ENCODE measurements around the gene UBE3C.
"Not testable (repeated sequence)": the region's sequence is repeated elsewhere in the genome, so short reads cannot be mapped to it uniquely, and the experiment has no call there.

The UBE3C gene

DNA sequence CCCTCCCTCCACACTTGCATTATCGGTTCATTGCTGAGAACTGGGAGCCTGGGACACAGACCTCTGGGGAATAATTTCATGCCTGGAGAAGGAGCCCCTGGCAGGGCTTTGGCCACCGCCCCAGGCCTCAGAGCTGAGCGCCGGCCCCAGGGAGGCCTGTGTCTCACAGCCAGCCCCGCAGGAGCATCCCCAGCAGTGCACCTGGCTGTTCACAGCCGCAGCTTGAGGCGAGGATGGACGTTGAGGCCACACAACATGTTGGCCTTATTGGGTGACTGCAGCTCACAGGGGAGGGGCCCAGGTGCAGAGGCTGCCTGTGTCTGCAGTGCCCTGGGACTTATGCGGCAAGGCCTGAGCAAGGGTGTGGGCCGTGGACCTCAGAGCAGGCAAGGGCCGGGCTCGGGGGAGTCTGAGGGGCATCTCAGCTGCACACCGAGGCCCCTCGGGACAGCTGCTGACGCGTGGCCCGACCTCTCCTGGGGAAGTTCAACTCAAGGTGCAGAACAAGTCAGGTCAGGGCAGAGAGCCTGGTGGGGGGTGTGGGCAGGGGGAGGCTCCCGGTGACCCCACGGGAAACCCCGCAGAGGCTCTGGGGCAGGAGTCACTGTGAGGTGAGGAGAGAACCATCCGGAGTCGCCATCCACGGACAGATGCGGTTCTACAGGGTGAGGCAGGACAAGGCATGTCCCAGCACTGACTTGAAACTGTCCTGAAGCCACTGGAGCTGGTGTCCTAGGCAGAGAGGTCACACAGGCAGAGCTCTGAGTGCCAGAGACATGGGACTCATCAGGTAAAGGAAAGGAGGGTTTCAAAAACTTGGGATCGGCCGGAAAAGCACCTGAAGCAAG lies 13.1 kb upstream of the UBE3C start:
- Histone ChIP-seq H3K4me3 (ENCODE audit: low read depth, low read length) (no peak overlapping the region), H3K27me3 (replicated peaks) (no peaks in the 10 kb centered on the region), H3K27ac (no peak overlapping the region), H3K36me3 (replicated peaks) (no peaks in the 10 kb centered on the region)
- no peak for TF ChIP-seq CTCF (IDR thresholded peaks at IDR 0.05; ENCODE audit: low read depth, low read length, missing control alignments)
- DNase-seq, result no peak
- in situ Hi-C loops (cut with HindIII; ENCODE audit: low pct_ligation_motif_present, low sequenced_read_pairs), result no loop called here

- DNase-seq, result no peak
- TF ChIP-seq CTCF (IDR thresholded peaks at IDR 0.05; ENCODE audit: low read depth, low read length, missing control alignments), result no peak
- in situ Hi-C loops (cut with HindIII; ENCODE audit: low pct_ligation_motif_present, low sequenced_read_pairs), result no loop called here
- Histone ChIP-seq H3K36me3 (replicated peaks) (no peaks in the 10 kb centered on the region), H3K27ac (no peak overlapping the region), H3K27me3 (replicated peaks) (no peaks in the 10 kb centered on the region), H3K4me3 (ENCODE audit: low read depth, low read length) (no peak overlapping the region)
These were observed 11.8 kb upstream of the UBE3C start for GRCh38 chr7:157126921-157127320.

GRCh38 chr7:157129200-157129599 lies 9.5 kb upstream of the UBE3C start:
- no peaks in the 10 kb centered on the region for H3K27me3 ChIP-seq (replicated peaks)
- in situ Hi-C loops (cut with HindIII; ENCODE audit: low pct_ligation_motif_present, low sequenced_read_pairs), result no loop called here

DNA sequence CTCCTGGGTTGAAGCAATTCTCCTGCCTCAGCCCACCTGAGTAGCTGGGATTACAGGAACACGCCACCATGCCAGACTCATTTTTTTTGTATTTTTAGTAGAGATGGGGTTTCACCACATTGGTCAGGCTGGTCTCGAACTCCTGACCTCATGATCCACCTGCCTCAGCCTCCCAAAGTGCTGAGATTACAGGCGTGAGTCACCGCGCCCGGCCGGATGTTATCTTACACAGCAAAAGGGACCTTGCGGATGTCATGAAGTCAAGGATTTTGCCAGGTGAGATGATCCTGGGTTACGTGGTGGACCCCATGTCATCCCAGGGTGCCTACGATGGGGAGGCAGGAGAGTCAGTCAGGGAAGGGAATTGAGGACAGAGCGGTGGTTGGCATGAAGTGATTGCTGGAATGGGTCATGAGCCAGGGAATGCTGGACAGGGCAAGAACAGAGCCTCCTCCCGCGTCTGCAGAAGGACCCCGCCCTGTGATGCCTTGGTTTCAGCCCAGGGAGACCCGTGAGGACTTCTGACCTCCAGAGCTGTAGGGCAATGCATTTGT lies 8.7 kb upstream of the UBE3C start:
- DNase-seq, result no peak
- no peak overlapping the region for H3K27ac ChIP-seq
- no peaks in the 10 kb centered on the region for H3K36me3 ChIP-seq (replicated peaks)
- in situ Hi-C loops (cut with HindIII; ENCODE audit: low pct_ligation_motif_present, low sequenced_read_pairs), result no loop called here
- no peak overlapping the region for H3K4me3 ChIP-seq (ENCODE audit: low read depth, low read length)
- no peaks in the 10 kb centered on the region for H3K27me3 ChIP-seq (replicated peaks)
- no peak for TF ChIP-seq CTCF (IDR thresholded peaks at IDR 0.05; ENCODE audit: low read depth, low read length, missing control alignments)

More at GRCh38 chr7:157129200-157129599, 9.5 kb upstream of the UBE3C start:
- H3K36me3 ChIP-seq (replicated peaks), result no peaks in the 10 kb centered on the region
- no peak for DNase-seq
- TF ChIP-seq CTCF (IDR thresholded peaks at IDR 0.05; ENCODE audit: low read depth, low read length, missing control alignments), result no peak
- no peak overlapping the region for H3K27ac ChIP-seq
- H3K4me3 ChIP-seq (ENCODE audit: low read depth, low read length), result no peak overlapping the region

DNA sequence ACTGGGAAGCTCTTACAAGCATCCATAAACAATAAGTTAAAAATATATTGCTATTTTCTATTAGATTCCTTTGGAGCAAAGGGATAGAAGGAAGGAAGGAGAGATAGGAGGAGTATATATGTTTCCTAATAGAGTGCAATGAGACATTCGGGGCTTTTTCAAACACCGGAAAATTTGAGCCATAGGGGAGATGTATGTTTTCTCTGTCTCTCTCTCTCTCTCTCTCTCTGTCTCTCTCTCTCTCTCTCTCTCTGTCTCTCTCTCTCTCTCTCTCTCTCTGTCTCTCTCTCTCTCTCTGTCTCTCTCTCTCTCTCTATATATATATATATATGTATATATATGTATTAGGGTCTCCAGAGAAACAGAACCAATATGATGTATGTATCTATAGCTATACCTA lies 7.9 kb upstream of the UBE3C start:
- H3K4me3 ChIP-seq (ENCODE audit: low read depth, low read length); DNase-seq; H3K27me3 ChIP-seq (replicated peaks); H3K27ac ChIP-seq; H3K36me3 ChIP-seq (replicated peaks); in situ Hi-C loops (cut with HindIII; ENCODE audit: low pct_ligation_motif_present, low sequenced_read_pairs): not testable (repeated sequence)

DNA sequence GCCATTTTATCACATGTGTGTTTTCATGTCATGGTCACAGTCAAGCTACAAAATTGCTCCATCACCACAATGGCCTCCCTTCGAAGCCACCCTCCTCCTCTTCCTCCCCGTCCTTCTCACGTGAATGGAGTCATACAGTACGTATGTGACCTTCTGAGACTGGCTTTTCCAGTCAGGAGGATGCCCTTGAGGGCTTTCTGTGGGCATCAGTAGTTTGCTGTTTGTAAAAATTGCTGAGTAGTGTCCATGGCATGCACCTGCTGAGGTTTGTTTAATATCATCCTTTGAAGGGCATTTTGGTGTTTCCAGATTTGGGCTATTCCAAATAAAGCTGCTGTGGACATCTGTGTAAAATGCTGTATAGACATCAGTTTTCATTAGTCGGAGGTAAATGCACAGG lies 5.9 kb upstream of the UBE3C start:
- no peaks in the 10 kb centered on the region for H3K27me3 ChIP-seq (replicated peaks)
- no peak overlapping the region for H3K27ac ChIP-seq
- in situ Hi-C loops (cut with HindIII; ENCODE audit: low pct_ligation_motif_present, low sequenced_read_pairs), result no loop called here
- H3K4me3 ChIP-seq (ENCODE audit: low read depth, low read length), result no peak overlapping the region
- DNase-seq, result no peak
- TF ChIP-seq CTCF (IDR thresholded peaks at IDR 0.05; ENCODE audit: low read depth, low read length, missing control alignments), result no peak
- H3K36me3 ChIP-seq (replicated peaks), result no peaks in the 10 kb centered on the region
